GM18907 (cell line): ENCODE measurements around the gene SFRP4.
"Not testable (repeated sequence)": the region's sequence is repeated elsewhere in the genome, so short reads cannot be mapped to it uniquely, and the experiment has no call there.

Experiments used
- ATAC-seq: cut with Tn5 transposase; IDR thresholded peaks from one replicate; pipeline ENCODE4 v1.9.1; 2021; ENCODE audit warnings: mild to moderate bottlenecking, moderate library complexity; ENCODE audit not compliant: unreplicated experiment

Gene SFRP4

GRCh38 chr7:37916673-37917660 is at the start of gene SFRP4:
TSS of gene SFRP4 (minus strand) at chr7:37916817. CDS start at chr7:37916537, 280 bp downstream.
- ATAC-seq: peak; percentile 39

- ATAC-seq: no peak
Measured at GRCh38 chr7:37964196-37964595, 47.6 kb upstream of the SFRP4 start.

GRCh38 chr7:37961251-37961650 is 44.6 kb upstream of the SFRP4 start:
- no peak for ATAC-seq

- ATAC-seq: no peak
Measured at GRCh38 chr7:37960483-37960882, 43.9 kb upstream of the SFRP4 start.

GRCh38 chr7:37957221-37957970 is 40.8 kb upstream of the SFRP4 start:
- no peak for ATAC-seq

- ATAC-seq: no peak
Measured at GRCh38 chr7:37956791-37957190, 40.2 kb upstream of the SFRP4 start.

- ATAC-seq: not testable (repeated sequence)
Measured at GRCh38 chr7:37954217-37954616, 37.6 kb upstream of the SFRP4 start.

GRCh38 chr7:37952240-37952639 is 35.6 kb upstream of the SFRP4 start:
- no peak for ATAC-seq

- ATAC-seq: no peak
Measured at GRCh38 chr7:37947941-37948210, 31.3 kb upstream of the SFRP4 start.

GRCh38 chr7:37947138-37947940 is 30.7 kb upstream of the SFRP4 start:
- ATAC-seq: no peak

GRCh38 chr7:37945336-37945735 is 28.7 kb upstream of the SFRP4 start:
- no peak for ATAC-seq

- peak; percentile 4 for ATAC-seq
Measured at GRCh38 chr7:37944737-37945054, 28.1 kb upstream of the SFRP4 start.

GRCh38 chr7:37943905-37944736 is 27.5 kb upstream of the SFRP4 start:
- ATAC-seq: peak; percentile 52

- ATAC-seq: no peak
Measured at GRCh38 chr7:37942934-37943610, 26.5 kb upstream of the SFRP4 start.

- no peak for ATAC-seq
Measured at GRCh38 chr7:37933018-37933566, 16.5 kb upstream of the SFRP4 start.

GRCh38 chr7:37932543-37932942 is 15.9 kb upstream of the SFRP4 start:
- no peak for ATAC-seq

GRCh38 chr7:37930226-37930948 is 13.8 kb upstream of the SFRP4 start:
- no peak for ATAC-seq

GRCh38 chr7:37928878-37929277 is 12.3 kb upstream of the SFRP4 start:
- no peak for ATAC-seq
